SK-N-SH treated with all-trans-retinoic acid at 6 μM for 48 hours (cell line): Measurements from ENCODE around the gene ATAD3B.

Source experiments
- OSR1 ChIP-seq: fragments of 250-450 bp; sonication (Bioruptor Pico); IDR thresholded peaks from 2 replicates; pipeline ENCODE4 v1.8.0; 2022; ENCODE audit warnings: moderate library complexity, mild to moderate bottlenecking, inconsistent platforms
- PATZ1 ChIP-seq: fragments of 250-450 bp; sonication (Bioruptor Pico); IDR thresholded peaks from 2 replicates; pipeline ENCODE4 v1.8.0; 2020; ENCODE audit warnings: mild to moderate bottlenecking, moderate library complexity, borderline replicate concordance
- RARB ChIP-seq: fragments of 250-450 bp; sonication (Bioruptor Pico); IDR thresholded peaks from 2 replicates; pipeline ENCODE4 v1.8.0; 2021; ENCODE audit warnings: mild to moderate bottlenecking, moderate library complexity
- ZFP30 ChIP-seq: fragments of 450-650 bp; formaldehyde crosslinking; IDR thresholded peaks from 2 replicates; pipeline ENCODE4 v1.5.0; 2022; ENCODE audit warnings: mild to moderate bottlenecking, moderate library complexity

DNA sequence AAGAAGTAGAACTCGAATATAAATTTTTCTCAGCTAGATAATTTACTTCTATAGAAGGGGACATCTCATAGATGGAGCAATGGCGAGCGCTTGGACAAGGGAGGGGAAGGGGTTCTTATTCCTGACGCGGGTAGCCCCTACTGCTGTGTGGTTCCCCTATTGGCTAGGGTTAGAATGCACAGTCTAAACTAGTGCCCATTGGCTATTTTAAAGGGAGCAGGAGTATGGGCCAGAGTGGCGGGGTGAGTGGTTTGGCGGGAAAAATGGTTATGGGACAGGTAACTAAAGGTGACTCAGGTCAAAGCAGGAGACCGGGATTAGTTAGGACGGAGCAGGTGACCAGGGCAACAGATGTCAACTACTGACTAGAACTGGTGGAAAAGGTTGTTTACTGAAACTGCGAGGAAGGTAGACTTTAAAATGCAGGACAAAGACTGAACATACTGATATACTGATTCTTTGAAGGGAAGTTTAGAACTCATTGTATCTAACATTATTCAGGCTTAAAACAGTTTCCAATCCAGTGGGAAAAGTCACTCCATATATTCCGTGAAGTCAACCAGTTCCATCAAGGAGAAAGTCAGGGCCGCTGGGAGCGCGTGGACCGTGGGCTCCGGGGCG lies 39.5 kb downstream of the ATAD3B start:
- TF ChIP-seq PATZ1 (CRISPR knock-in tag) (no peak), OSR1 (CRISPR knock-in tag) (no peak), RARB (no peak), ZFP30 (CRISPR knock-in tag) (no peak)
